NT2/D1 (cell line): ENCODE results near the gene FAM89B.

ENCODE experiments used
- YY1 ChIP-seq: IDR thresholded peaks from 2 replicates; pipeline ENCODE4 v1.6.1; 2011; ENCODE audit not compliant: insufficient read length, insufficient read depth
- ZNF274 ChIP-seq: IDR thresholded peaks from 2 replicates; pipeline ENCODE4 v1.6.1; 2011; ENCODE audit warnings: mild to moderate bottlenecking, low read depth, low read length

DNA sequence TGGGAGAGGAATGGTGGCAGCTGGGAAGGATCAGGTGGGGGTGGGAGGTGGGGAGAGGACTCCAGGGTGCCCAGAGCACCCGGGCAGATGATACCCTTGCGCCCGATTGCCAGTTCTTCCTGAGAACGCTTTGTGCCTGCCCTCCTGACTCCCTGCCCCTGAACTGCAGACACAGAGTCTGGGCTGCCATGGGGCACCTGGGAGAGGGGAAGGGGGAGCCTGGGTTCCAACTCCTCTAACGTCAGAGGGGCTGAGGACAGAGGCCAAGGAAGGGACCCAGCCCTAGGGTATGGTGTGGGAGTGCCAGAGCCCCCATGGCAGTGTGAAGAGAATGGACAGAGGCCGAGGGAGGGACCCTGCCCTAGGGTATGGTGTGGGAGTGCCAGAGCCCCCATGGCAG, 24.2 kb downstream of the FAM89B start:
- TF ChIP-seq ZNF274 (no peak), YY1 (no peak)
